GM19328 (cell line): ENCODE measurements around the gene R3HCC1L.
"Not testable (repeated sequence)": the region's sequence is repeated elsewhere in the genome, so short reads cannot be mapped to it uniquely, and the experiment has no call there.

Source experiments
- ATAC-seq: cut with Tn5 transposase; IDR thresholded peaks from one replicate; pipeline ENCODE4 v1.9.1; 2021; ENCODE audit warnings: mild to moderate bottlenecking, moderate library complexity; ENCODE audit not compliant: unreplicated experiment

Gene R3HCC1L

GRCh38 chr10:98128802-98129201, 5.7 kb upstream of the R3HCC1L start:
- ATAC-seq: no peak

GRCh38 chr10:98131619-98132018, 2.8 kb upstream of the R3HCC1L start:
- ATAC-seq: no peak

GRCh38 chr10:98133075-98133752, 1.2 kb upstream of the R3HCC1L start:
- not testable (repeated sequence) for ATAC-seq

- ATAC-seq: no peak
These were observed 383 bp upstream of the R3HCC1L start for GRCh38 chr10:98134117-98134430.

GRCh38 chr10:98135222-98135899, 904 bp downstream of the R3HCC1L start:
- ATAC-seq: peak; percentile 1

GRCh38 chr10:98136775-98137174, 2.3 kb downstream of the R3HCC1L start:
- not testable (repeated sequence) for ATAC-seq

GRCh38 chr10:98138031-98138430, 3.6 kb downstream of the R3HCC1L start:
- no peak for ATAC-seq

- no peak for ATAC-seq
These were observed 5.0 kb downstream of the R3HCC1L start for GRCh38 chr10:98139431-98139830.

GRCh38 chr10:98141484-98142073, 7.1 kb downstream of the R3HCC1L start:
- no peak for ATAC-seq

- no peak for ATAC-seq
These were observed 10.5 kb downstream of the R3HCC1L start for GRCh38 chr10:98144985-98145384.

GRCh38 chr10:98149858-98150257, 15.4 kb downstream of the R3HCC1L start:
- no peak for ATAC-seq

- no peak for ATAC-seq
These were observed 16.1 kb downstream of the R3HCC1L start for GRCh38 chr10:98150544-98150943.

GRCh38 chr10:98152778-98153177, 18.3 kb downstream of the R3HCC1L start:
- not testable (repeated sequence) for ATAC-seq

- ATAC-seq: not testable (repeated sequence)
These were observed 18.9 kb downstream of the R3HCC1L start for GRCh38 chr10:98153213-98153958.

- no peak for ATAC-seq
These were observed 19.6 kb downstream of the R3HCC1L start for GRCh38 chr10:98154076-98154475.

GRCh38 chr10:98158576-98158975, 24.1 kb downstream of the R3HCC1L start:
- ATAC-seq: no peak

- ATAC-seq: no peak
These were observed 29.5 kb downstream of the R3HCC1L start for GRCh38 chr10:98163941-98164340.

GRCh38 chr10:98167191-98167590, 32.7 kb downstream of the R3HCC1L start:
- no peak for ATAC-seq

GRCh38 chr10:98168147-98168546, 33.7 kb downstream of the R3HCC1L start:
- peak; percentile 74 for ATAC-seq

- no peak for ATAC-seq
These were observed 34.3 kb downstream of the R3HCC1L start for GRCh38 chr10:98168766-98169165.

GRCh38 chr10:98169379-98169778, 34.9 kb downstream of the R3HCC1L start:
- no peak for ATAC-seq
